CD8-positive, alpha-beta memory T cell (primary cell): ENCODE data around the gene FTSJ3. TPM values are rescaled to one million over a fixed set of nuclear protein-coding genes. Genes with fewer than 3 reads are reported as not detected.
A peak's percentile ranks its signal among the peaks of the same experiment; 100 is the strongest.

Source experiments
- CTCF ChIA-PET: fragments of 350-600 bp; sonication (Branson Sonifier 250); formaldehyde crosslinking; loops from one replicate; lab custom pipeline; 2021; ENCODE audit warnings: antibody characterized with exemption; lab: Charles Lee
- POLR2A ChIA-PET: fragments of 350-600 bp; sonication (Branson Sonifier 250); formaldehyde crosslinking; loops from one replicate; lab custom pipeline; 2021; ENCODE audit warnings: antibody characterized with exemption; lab: Charles Lee
- DNase-seq, 5 donors: peaks; one replicate each; pipeline versions ENCODE4 v3.0.0 to v3.0.0-alpha.2; 2020 to 2022; ENCODE audit warnings: mixed read lengths in 1 of 5
- H3K27ac ChIP-seq: one replicate; pipeline ENCODE4 v1.7.0; 2013; ENCODE audit warnings: low read depth, mild to moderate bottlenecking, low read length, moderate library complexity
- H3K27me3 ChIP-seq: 2 replicates; pipeline ENCODE4 v1.7.0; 2013; ENCODE audit warnings: low read length, mild to moderate bottlenecking; ENCODE audit not compliant: insufficient read depth, poor library complexity, severe bottlenecking
- H3K36me3 ChIP-seq: 2 replicates; pipeline ENCODE4 v1.7.0; 2013; ENCODE audit warnings: mild to moderate bottlenecking, low read length, moderate library complexity; ENCODE audit not compliant: insufficient read depth
- H3K4me1 ChIP-seq: 2 replicates; pipeline ENCODE4 v1.7.0; 2013; ENCODE audit warnings: mild to moderate bottlenecking, low read length, moderate library complexity; ENCODE audit not compliant: insufficient read depth
- H3K4me3 ChIP-seq: 2 replicates; pipeline ENCODE4 v1.7.0; 2013; ENCODE audit warnings: mild to moderate bottlenecking, low read length
- H3K9me3 ChIP-seq: 2 replicates; pipeline ENCODE4 v1.7.0; 2013; ENCODE audit warnings: mild to moderate bottlenecking, low read length
- H3K27ac Mint-ChIP-seq, 8 donors: one replicate each; pipeline ENCODE4 v1.8.0; 2020 to 2021; ENCODE audit warnings: mixed read lengths in 8 of 8, mild to moderate bottlenecking in 6 of 8, inconsistent platforms in 3 of 8, moderate library complexity in 3 of 8
- H3K27me3 Mint-ChIP-seq, 2 donors: one replicate each; pipeline ENCODE4 v1.8.0; 2020 to 2021; ENCODE audit warnings: mixed read lengths in 2 of 2, mild to moderate bottlenecking in 1 of 2, moderate library complexity in 1 of 2
- H3K36me3 Mint-ChIP-seq, 3 donors: one replicate each; pipeline ENCODE4 v1.8.0; 2020 to 2021; ENCODE audit warnings: mixed read lengths in 3 of 3, inconsistent platforms in 1 of 3, mild to moderate bottlenecking in 1 of 3
- H3K4me1 Mint-ChIP-seq, 3 donors: one replicate each; pipeline ENCODE4 v1.8.0; 2020 to 2021; ENCODE audit warnings: mixed read lengths in 3 of 3, inconsistent platforms in 1 of 3, mild to moderate bottlenecking in 1 of 3
- H3K4me3 Mint-ChIP-seq, 7 donors: one replicate each; pipeline ENCODE4 v1.8.0; 2020 to 2021; ENCODE audit warnings: mixed read lengths in 7 of 7, mild to moderate bottlenecking in 6 of 7, moderate library complexity in 4 of 7, inconsistent platforms in 2 of 7
- H3K9me3 Mint-ChIP-seq, 5 donors: one replicate each; pipeline ENCODE4 v1.8.0; 2020 to 2022; ENCODE audit warnings: mixed read lengths in 5 of 5, mild to moderate bottlenecking in 3 of 5, moderate library complexity in 2 of 5, inconsistent platforms in 1 of 5
- polyA plus RNA-seq: library from polyadenylated mRNA; unstranded; fragments of 300-500 nt; fragmentation: Illumina TruSeq; gene quantifications from one replicate; pipeline ENCODE4 v1.2.3, GENCODE V29; 2021
- total RNA-seq, 2 experiments: library from RNA; stranded (reverse); gene quantifications; one replicate each; pipeline ENCODE4 v1.2.3, GENCODE V29; 2021

Gene FTSJ3
- total and polyA plus RNA-seq, 3 experiments from 2014 or later, result 34.8 to 102 (median 98.1) TPM

DNA sequence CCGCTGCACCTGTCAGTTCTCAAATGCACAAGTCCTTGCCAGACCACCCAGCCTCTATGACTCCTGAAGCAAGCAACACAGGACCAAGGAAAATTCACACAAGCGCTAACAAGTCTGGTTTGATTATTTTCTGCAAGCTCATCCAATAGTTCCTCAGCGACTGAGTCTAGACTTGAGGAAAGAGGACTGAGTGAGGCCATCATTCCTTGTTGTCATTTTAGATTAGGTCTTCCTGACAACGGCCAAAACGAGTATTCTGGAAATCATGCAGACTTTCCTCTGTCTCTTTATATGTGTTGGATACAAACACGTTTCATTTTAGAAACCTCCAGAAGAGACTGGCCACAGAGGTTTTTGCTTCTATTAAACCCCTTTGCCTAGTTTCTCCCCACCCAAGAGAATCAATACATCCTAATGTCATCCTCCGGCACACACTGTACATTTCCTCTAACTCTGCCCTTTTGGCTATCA, 54.6 kb downstream of the FTSJ3 start:
- Histone ChIP-seq H3K4me3 (peak overlapping the region; percentile 98), H3K27ac (peak overlapping the region; percentile 99), H3K4me1 (peaks cover 52% of the 10 kb centered on the region), H3K27me3 (no peaks in the 10 kb centered on the region), H3K36me3 (peaks cover under 1% of the 10 kb centered on the region), H3K9me3 (no peaks in the 10 kb centered on the region)
- peak overlapping the region; percentile 92 to 100 (median 96) for H3K4me3 Mint-ChIP-seq
- CTCF ChIA-PET, result interaction anchor here (0.7 to 3.8 kb wide), 7 partner anchors 11 to 76 kb away, joined by 3 to 18 read pairs (median 6); partner anchors contain the start of gene STRADA
- peak overlapping the region; percentile 96 to 100 (median 99) for H3K27ac Mint-ChIP-seq
- H3K36me3 Mint-ChIP-seq, result peaks cover 0 to 54% (median under 1%) of the 10 kb centered on the region in 3 donors
- H3K4me1 Mint-ChIP-seq, result peaks cover 50 to 87% (median 66%) of the 10 kb centered on the region in 3 donors
- peak in 2 of 5 donors; percentile 6 to 20 for DNase-seq
- H3K9me3 Mint-ChIP-seq, result peaks cover 0 to 2% (median 0%) of the 10 kb centered on the region in 5 donors
- POLR2A ChIA-PET, result interaction anchor here (0.5 to 4.5 kb wide), 14 partner anchors 10 to 733 kb away, joined by 3 to 95 read pairs (median 9); partner anchors contain the start of genes CEP95, DDX5, FTSJ3 and LIMD2
- peaks cover 0 to 3% of the 10 kb centered on the region in 2 donors for H3K27me3 Mint-ChIP-seq

Other genes starting within 250 kb of the FTSJ3 start
- 10 to 100 TPM; 35.9 to 40.0 TPM for gene TACO1, start 226.8 kb downstream of the FTSJ3 start, total RNA-seq
- gene TACO1, start 226.8 kb downstream of the FTSJ3 start, polyA plus RNA-seq, result 18.3 TPM
- gene MAP3K3, start 205.2 kb downstream of the FTSJ3 start, total RNA-seq, result 10 to 100 TPM; 34.7 to 35.8 TPM
- gene MAP3K3, start 205.2 kb downstream of the FTSJ3 start, polyA plus RNA-seq, result 50.3 TPM
- 100 to 1,000 TPM; 236 to 240 TPM for gene LIMD2, start 127.5 kb downstream of the FTSJ3 start, total RNA-seq
- gene LIMD2, start 127.5 kb downstream of the FTSJ3 start, polyA plus RNA-seq, result 495 TPM
- 10 to 100 TPM; 56.7 to 57.2 TPM for gene STRADA, start 85.9 kb downstream of the FTSJ3 start, total RNA-seq
- gene STRADA, start 85.9 kb downstream of the FTSJ3 start, polyA plus RNA-seq, result 22.8 TPM
- 10 to 100 TPM; 93.0 to 94.5 TPM for gene CCDC47, start 54.1 kb downstream of the FTSJ3 start, total RNA-seq
- gene CCDC47, start 54.1 kb downstream of the FTSJ3 start, polyA plus RNA-seq, result 49.6 TPM
- 100 to 1,000 TPM; 103 to 122 TPM for gene DDX42, start 53.5 kb downstream of the FTSJ3 start, total RNA-seq
- gene DDX42, start 53.5 kb downstream of the FTSJ3 start, polyA plus RNA-seq, result 16.9 TPM
- gene PSMC5, start 232 bp downstream of the FTSJ3 start, total RNA-seq, result 100 to 1,000 TPM; 208 to 212 TPM
- 201 TPM for gene PSMC5, start 232 bp downstream of the FTSJ3 start, polyA plus RNA-seq
- gene SMARCD2, start 15.0 kb upstream of the FTSJ3 start, total RNA-seq, result 100 to 1,000 TPM in 1 of 2 experiments, 10 to 100 TPM in 1; 96.8 to 107 TPM
- gene SMARCD2, start 15.0 kb upstream of the FTSJ3 start, polyA plus RNA-seq, result 121 TPM
- not detected for gene CSH2, start 46.0 kb upstream of the FTSJ3 start, total RNA-seq
- not detected for gene CSH2, start 46.0 kb upstream of the FTSJ3 start, polyA plus RNA-seq
- not detected for gene GH2, start 54.3 kb upstream of the FTSJ3 start, total RNA-seq
- gene GH2, start 54.3 kb upstream of the FTSJ3 start, polyA plus RNA-seq, result not detected
- gene CSH1, start 68.9 kb upstream of the FTSJ3 start, total RNA-seq, result not detected
- not detected for gene CSH1, start 68.9 kb upstream of the FTSJ3 start, polyA plus RNA-seq
- gene CSHL1, start 83.6 kb upstream of the FTSJ3 start, total RNA-seq, result not detected
- not detected for gene CSHL1, start 83.6 kb upstream of the FTSJ3 start, polyA plus RNA-seq
- gene GH1, start 91.2 kb upstream of the FTSJ3 start, total RNA-seq, result not detected
- gene GH1, start 91.2 kb upstream of the FTSJ3 start, polyA plus RNA-seq, result not detected
- 10 to 100 TPM; 18.1 to 22.2 TPM for gene CD79B, start 104.7 kb upstream of the FTSJ3 start, total RNA-seq
- gene CD79B, start 104.7 kb upstream of the FTSJ3 start, polyA plus RNA-seq, result 36.9 TPM
- gene SCN4A, start 145.3 kb upstream of the FTSJ3 start, total RNA-seq, result under 1 TPM; 0.04 TPM
- gene SCN4A, start 145.3 kb upstream of the FTSJ3 start, polyA plus RNA-seq, result not detected
- gene PRR29, start 170.7 kb upstream of the FTSJ3 start, total RNA-seq, result under 1 TPM; 0.24 to 0.51 TPM
- gene PRR29, start 170.7 kb upstream of the FTSJ3 start, polyA plus RNA-seq, result 4.1 TPM
- 10 to 100 TPM; 77.4 to 80.7 TPM for gene ICAM2, start 193.0 kb upstream of the FTSJ3 start, total RNA-seq
- gene ICAM2, start 193.0 kb upstream of the FTSJ3 start, polyA plus RNA-seq, result 301 TPM